H1 (cell line): ENCODE data around the gene ASPG. TPM values are rescaled to one million over a fixed set of nuclear protein-coding genes. Genes with fewer than 3 reads are reported as not detected.

Experiments used
- polyA plus RNA-seq, 7 experiments: library from polyadenylated mRNA; depleted of rRNA in 3 of 7; stranded (reverse) in 5 of 7; unstranded in 2 of 7; fragments of >200 nt in 5 of 7; fragments of 200-250 nt in 2 of 7; gene quantifications; 1 replicate in 5 of 7; 2 replicates in 1 of 7; 4 replicates in 1 of 7; pipeline versions ENCODE4 v1.2.1 to v1.2.3, GENCODE V29; 2011 to 2013; ENCODE audit warnings: missing spikeins in 2 of 7, mixed read lengths in 2 of 7
- total RNA-seq: library from RNA; stranded (reverse); fragmentation: NEBNext Ultra II Directional; extraction: Animal tissue kit (Norgen Biotek cat#: 25700); gene quantifications from 2 replicates; pipeline ENCODE4 v1.2.1, GENCODE V29; 2021
- TF ChIP-seq, protein P1 (sequence below), 3 experiments: IDR thresholded peaks; 1 replicate in 2 of 3; 2 replicates in 1 of 3; pipeline versions ENCODE4 v1.5.1 to v1.6.1; 2011; ENCODE audit warnings: low read length in 3 of 3, mild to moderate bottlenecking in 3 of 3, inconsistent platforms in 2 of 3, low read depth in 1 of 3, moderate library complexity in 1 of 3; ENCODE audit not compliant: insufficient read depth in 1 of 3; ENCODE audit errors: control extremely low read depth in 1 of 3

ASPG gene
- total and polyA plus RNA-seq, 2 of the 8 experiments (the other 6 are each of a cell fraction or from before 2014, with no cell fraction given): 0.34 to 0.59 TPM

DNA sequence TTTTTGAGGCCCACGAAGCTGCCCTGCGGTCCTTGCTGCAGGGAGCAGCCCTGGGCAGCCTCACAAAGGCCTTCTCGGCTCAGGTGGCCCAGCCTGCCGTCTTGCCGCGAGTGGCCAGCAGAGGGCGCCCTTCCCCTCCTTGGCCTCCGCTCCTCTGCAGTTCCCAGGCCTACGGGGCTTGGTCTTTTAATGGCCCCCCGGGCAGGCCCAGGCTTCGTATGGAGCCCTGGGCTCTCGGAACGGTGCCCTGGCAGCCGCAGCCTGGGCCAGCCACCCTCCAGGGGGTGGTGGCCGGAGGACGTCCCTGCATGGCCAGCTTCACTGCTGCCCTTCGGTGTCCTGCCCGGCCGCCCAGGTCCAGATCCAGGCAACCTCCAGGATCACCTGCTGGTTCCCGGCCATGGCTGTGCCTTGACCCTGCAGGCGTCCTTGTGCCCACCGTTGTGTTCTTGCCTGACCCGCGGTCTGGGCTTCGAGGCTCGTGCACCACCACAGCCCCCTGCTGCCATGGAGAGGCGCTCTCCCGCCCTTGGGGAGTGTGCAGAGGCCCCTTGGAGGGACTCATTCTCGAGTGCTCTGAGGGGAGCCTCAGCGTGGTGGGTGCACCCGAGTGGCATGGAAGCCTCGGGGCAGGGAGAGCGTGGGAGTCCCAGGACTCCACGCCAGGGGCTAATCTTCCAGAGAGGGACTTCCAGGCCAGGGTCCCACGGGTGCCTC lies 9.4 kb downstream of the ASPG start (continued):
- TF ChIP-seq, protein P1, sequence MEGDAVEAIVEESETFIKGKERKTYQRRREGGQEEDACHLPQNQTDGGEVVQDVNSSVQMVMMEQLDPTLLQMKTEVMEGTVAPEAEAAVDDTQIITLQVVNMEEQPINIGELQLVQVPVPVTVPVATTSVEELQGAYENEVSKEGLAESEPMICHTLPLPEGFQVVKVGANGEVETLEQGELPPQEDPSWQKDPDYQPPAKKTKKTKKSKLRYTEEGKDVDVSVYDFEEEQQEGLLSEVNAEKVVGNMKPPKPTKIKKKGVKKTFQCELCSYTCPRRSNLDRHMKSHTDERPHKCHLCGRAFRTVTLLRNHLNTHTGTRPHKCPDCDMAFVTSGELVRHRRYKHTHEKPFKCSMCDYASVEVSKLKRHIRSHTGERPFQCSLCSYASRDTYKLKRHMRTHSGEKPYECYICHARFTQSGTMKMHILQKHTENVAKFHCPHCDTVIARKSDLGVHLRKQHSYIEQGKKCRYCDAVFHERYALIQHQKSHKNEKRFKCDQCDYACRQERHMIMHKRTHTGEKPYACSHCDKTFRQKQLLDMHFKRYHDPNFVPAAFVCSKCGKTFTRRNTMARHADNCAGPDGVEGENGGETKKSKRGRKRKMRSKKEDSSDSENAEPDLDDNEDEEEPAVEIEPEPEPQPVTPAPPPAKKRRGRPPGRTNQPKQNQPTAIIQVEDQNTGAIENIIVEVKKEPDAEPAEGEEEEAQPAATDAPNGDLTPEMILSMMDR (IDR thresholded peaks at IDR 0.05; ENCODE audit: control extremely low read depth in 1 of 3, insufficient read depth in 1 of 3, low read depth in 1 of 3, low read length in 3 of 3): peak in 2 of 3 experiments; percentile 87 to 94; a peak in 3 of 4 replicates
